H1 (cell line): Measurements from ENCODE around the gene ISLR2. TPM values are rescaled to one million over a fixed set of nuclear protein-coding genes. Genes with fewer than 3 reads are reported as not detected.

Source experiments
- RAD21 ChIP-seq, 2 experiments: IDR thresholded peaks in 1 of 2; conservative IDR thresholded peaks in 1 of 2; 2 replicates each; pipeline ENCODE4 v1.6.1; 2011; ENCODE audit warnings: low read depth in 2 of 2, low read length in 2 of 2, improper control_type of control experiment in 1 of 2, inconsistent platforms in 1 of 2, mild to moderate bottlenecking in 1 of 2, moderate library complexity in 1 of 2
- polyA plus RNA-seq, 7 experiments: library from polyadenylated mRNA; depleted of rRNA in 3 of 7; stranded (reverse) in 5 of 7; unstranded in 2 of 7; fragments of >200 nt in 5 of 7; fragments of 200-250 nt in 2 of 7; gene quantifications; 1 replicate in 5 of 7; 2 replicates in 1 of 7; 4 replicates in 1 of 7; pipeline versions ENCODE4 v1.2.1 to v1.2.3, GENCODE V29; 2011 to 2013; ENCODE audit warnings: missing spikeins in 2 of 7, mixed read lengths in 2 of 7
- total RNA-seq: library from RNA; stranded (reverse); fragmentation: NEBNext Ultra II Directional; extraction: Animal tissue kit (Norgen Biotek cat#: 25700); gene quantifications from 2 replicates; pipeline ENCODE4 v1.2.1, GENCODE V29; 2021
- TF ChIP-seq, protein P1 (sequence below), 3 experiments: IDR thresholded peaks; 1 replicate in 2 of 3; 2 replicates in 1 of 3; pipeline versions ENCODE4 v1.5.1 to v1.6.1; 2011; ENCODE audit warnings: low read length in 3 of 3, mild to moderate bottlenecking in 3 of 3, inconsistent platforms in 2 of 3, low read depth in 1 of 3, moderate library complexity in 1 of 3; ENCODE audit not compliant: insufficient read depth in 1 of 3; ENCODE audit errors: control extremely low read depth in 1 of 3

Gene ISLR2
- total and polyA plus RNA-seq, 2 of the 8 experiments (the other 6 are each of a cell fraction or from before 2014, with no cell fraction given), result 0.47 to 0.58 TPM

DNA sequence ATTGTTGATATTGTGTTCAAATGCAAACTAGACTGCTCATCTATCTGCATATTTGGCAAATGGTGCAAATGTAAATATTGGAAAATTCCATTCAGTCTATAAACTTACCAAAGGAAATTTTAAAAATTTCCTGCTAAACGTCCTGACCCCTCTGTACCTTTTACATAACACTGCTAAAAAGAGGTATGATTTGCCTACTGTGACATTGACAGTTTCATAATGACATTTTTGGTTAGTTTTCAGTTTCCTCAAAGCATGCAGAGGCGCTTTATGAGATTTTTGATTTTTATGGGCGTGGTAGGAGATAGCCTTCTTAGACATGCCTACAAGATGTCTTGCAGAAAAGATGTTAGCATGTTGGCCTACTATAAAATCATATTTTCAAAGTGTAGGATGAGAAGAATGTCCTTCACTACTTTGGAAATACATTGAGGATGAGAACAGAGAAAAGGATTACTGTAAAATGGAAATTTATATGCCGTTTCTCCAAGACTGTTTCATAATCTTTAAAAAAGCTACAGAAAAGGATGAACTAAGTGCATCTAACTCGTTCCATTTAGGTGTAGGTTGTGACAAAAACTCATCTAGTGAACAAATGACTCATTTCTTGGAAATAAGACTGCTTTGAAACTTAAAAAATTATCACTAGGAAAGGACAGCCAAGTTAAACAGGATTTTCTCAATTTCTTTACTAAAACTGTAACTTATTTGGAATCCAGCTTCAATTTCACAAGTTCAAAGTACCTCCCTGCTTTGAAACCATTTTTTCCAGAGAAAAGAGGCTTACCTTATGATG is 28.7 kb downstream of the ISLR2 start (continued):
- TF ChIP-seq, protein P1, sequence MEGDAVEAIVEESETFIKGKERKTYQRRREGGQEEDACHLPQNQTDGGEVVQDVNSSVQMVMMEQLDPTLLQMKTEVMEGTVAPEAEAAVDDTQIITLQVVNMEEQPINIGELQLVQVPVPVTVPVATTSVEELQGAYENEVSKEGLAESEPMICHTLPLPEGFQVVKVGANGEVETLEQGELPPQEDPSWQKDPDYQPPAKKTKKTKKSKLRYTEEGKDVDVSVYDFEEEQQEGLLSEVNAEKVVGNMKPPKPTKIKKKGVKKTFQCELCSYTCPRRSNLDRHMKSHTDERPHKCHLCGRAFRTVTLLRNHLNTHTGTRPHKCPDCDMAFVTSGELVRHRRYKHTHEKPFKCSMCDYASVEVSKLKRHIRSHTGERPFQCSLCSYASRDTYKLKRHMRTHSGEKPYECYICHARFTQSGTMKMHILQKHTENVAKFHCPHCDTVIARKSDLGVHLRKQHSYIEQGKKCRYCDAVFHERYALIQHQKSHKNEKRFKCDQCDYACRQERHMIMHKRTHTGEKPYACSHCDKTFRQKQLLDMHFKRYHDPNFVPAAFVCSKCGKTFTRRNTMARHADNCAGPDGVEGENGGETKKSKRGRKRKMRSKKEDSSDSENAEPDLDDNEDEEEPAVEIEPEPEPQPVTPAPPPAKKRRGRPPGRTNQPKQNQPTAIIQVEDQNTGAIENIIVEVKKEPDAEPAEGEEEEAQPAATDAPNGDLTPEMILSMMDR (IDR thresholded peaks at IDR 0.05; ENCODE audit: control extremely low read depth in 1 of 3, insufficient read depth in 1 of 3, low read depth in 1 of 3, low read length in 3 of 3), result no peak
- TF ChIP-seq RAD21 (IDR thresholded peaks at IDR 0.05 in 1 of 2, conservative IDR thresholded peaks at IDR 0.05 in 1 of 2; ENCODE audit: low read depth in 2 of 2, low read length in 2 of 2), result no peak
